RPMI7951 (cell line): ENCODE data around the gene TRIM16. TPM values are rescaled to one million over a fixed set of nuclear protein-coding genes. Genes with fewer than 3 reads are reported as not detected.
"Not testable (repeated sequence)": the region's sequence is repeated elsewhere in the genome, so short reads cannot be mapped to it uniquely, and the experiment has no call there.

ENCODE experiments used
- DNase-seq: peaks from one replicate; pipeline ENCODE4 v3.0.0-alpha.2; 2012; ENCODE audit warnings: low read depth
- total RNA-seq: library from RNA; depleted of rRNA; stranded (reverse); fragments of >200 nt; shearing (Covaris generic); gene quantifications from 2 replicates; pipeline ENCODE4 v1.2.3, GENCODE V29; 2014; rRNA removed

Gene TRIM16
- 66.2 and 74.4 TPM in 2 replicates for total RNA-seq

DNA sequence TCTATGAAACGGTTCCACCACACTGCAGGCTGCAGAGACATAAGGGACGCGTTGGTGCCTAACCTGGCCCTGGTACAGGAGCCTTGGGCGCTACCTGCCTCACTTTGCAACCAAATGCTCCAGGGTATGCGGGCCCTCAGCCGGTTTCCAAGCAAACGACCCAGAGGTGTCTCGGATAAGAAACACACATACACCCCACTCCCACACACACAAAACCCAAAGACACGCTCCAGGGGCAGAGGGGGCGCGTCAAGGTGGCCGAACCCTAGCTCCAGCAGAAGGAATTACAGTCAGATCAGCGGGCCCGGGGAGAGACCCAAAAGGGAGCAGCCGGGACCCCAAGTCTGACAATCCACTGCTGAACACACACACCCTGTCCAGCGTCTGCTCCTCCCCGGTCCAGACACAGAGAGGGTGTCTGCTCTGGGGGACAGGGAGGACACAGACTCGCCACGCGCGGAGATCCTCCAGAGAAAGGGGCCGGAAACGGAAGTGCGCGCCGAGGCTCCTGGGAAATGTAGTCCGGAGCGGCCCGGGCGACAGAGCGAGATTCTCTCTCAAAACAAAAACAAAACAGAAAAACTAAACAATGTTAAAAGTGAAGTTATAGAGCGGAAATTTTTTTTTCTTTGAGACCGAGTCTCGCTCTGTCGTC, at the start of gene TRIM16:
Gene TRIM16 (minus strand): TSS at position 488 of the 655 bp plus-strand sequence. CDS start 32,702 bp downstream, outside the sequence.
- DNase-seq = peak; percentile 60

DNA sequence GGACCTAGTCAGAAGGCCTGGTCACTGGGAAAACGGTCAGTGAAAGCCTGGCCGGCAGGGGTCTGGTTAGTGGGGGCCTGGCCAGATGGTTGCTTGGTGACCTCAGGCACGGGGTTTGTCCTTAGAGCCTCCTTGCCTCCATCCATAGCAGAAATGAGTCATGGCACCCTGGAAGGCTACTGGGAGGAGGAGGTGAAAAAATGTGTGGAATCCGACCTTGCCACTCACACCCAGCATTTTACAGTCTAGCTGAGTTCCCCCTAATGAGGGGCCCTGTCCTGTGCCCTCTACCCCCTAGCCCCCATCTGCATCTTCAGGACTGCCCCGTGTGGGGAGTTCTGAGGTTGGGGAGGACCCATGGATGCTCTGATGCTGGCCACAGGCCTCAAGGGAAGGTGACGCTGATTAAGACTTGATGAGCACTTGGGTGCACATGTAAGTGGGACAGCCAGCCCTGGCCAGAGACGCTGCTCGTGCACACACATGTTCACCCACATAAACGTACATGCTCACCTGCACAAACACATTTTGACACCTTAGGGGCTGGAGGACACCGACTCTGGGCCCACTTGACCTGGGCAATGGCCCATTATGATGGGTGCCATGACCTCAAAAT, 49.2 kb upstream of the TRIM16 start:
- DNase-seq = not testable (repeated sequence)

DNA sequence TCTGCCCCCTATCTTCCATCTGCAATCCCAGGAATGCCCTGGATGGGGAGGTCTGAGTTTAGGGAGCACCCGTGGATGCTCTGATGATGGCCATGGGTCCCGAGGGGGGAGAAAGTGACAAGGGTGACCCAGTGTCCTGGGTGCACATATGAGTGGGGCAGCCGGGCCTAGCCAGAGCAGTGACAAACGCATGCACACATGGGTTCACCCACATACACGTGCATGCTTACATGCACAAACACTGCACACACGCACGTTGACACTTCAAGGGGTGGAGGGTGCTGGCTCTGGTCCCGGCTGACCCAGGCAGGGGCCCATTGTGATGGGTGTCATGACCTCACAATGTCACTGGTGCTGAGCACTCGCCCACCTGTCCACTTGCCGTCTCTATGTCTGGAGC, 47.8 kb upstream of the TRIM16 start, which contains the start of gene TBC1D26:
Gene TBC1D26 (plus strand): TSS at position 384 of the 400 bp plus-strand sequence. CDS start 3,066 bp downstream, outside the sequence.
- DNase-seq = not testable (repeated sequence)

DNA sequence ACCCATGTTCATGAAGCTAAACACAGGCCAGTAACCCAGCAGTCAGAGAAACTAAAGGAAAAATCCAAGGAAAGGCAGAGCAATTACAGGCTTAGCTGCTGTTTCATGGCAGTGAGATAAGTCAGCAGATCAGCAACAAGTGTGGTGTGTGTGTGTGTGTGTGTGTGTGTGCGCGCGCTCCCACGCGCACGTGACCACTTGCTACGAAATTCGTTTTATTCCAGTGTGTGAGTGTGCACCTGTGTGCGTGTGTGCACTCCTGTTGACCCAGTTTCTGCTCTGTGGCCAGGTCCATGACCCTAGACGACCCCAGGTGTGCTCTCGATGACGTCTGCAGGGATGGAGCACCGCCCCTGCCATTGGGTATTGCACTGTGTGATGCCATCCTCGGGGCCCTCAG, 46.4 kb upstream of the TRIM16 start:
- not testable (repeated sequence) for DNase-seq

DNA sequence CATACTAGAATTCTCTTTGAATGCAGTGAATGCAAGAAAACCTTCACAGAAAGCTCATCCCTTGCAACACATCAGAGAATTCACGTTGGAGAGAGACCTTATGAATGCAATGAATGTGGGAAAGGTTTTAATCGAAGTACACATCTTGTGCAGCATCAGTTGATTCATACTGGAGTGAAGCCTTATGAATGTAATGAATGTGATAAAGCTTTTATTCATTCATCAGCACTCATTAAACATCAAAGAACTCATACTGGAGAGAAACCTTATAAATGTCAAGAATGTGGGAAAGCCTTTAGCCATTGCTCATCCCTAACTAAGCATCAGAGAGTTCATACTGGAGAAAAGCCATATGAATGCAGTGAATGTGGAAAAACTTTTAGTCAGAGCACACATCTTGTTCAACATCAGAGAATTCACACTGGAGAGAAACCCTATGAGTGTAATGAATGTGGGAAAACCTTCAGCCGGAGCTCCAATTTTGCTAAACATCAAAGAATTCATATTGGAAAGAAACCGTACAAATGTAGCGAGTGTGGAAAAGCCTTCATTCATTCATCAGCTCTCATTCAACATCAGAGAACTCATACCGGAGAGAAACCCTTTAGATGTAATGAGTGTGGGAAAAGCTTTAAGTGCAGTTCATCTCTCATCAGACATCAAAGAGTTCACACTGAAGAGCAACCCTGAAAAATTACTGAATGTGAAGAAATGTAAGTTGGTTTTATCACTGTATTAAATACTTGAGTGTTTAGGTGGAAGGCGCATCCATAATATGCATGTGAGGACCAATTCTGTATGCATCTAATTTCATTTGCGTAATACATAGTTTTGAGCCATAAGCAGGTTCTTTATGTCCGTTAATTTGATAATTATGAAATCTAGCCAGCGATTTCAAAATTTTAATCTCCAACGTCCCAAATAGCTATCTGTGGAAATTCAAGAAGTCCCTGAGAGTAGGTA, 32.8 kb upstream of the TRIM16 start:
- not testable (repeated sequence) for DNase-seq

DNA sequence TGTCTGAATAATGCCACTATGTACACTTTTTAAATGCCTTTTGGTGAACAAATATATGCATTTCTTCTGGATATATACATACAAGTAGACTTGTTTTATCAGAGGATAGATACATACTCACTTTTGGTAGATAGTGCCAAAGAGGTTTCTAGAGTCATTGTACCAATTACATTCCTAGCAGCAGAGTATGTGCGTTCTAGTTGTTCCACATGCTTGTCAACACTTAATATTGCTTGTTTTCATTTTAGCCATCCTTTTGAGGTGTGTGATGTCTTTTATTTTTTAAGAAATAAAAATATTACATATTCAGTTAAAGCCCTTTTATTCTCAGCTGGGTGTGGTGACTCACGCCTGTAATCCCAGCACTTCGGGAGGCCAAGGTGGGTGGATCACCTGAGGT, 24.8 kb upstream of the TRIM16 start:
- DNase-seq = not testable (repeated sequence)

DNA sequence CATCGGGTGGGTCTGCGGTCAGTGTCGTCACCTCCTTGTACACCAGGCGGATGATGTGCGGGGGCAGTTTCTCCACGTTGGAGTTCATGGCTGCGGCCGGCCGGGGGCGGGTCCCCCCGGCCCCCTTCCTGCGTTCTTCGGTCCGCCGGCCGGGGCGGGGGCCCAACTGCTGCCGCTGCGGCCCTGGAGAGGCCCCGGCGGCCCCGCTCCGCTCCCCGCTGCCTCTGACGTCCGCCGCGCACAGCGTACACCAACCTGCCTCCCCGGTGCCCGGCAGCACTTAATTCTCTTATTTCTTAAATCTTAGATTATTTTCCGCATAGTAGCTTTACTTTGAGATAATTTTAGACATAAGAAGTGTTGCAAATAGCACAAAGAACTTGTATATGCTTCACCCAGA, 20.7 kb upstream of the TRIM16 start:
- DNase-seq = not testable (repeated sequence)

DNA sequence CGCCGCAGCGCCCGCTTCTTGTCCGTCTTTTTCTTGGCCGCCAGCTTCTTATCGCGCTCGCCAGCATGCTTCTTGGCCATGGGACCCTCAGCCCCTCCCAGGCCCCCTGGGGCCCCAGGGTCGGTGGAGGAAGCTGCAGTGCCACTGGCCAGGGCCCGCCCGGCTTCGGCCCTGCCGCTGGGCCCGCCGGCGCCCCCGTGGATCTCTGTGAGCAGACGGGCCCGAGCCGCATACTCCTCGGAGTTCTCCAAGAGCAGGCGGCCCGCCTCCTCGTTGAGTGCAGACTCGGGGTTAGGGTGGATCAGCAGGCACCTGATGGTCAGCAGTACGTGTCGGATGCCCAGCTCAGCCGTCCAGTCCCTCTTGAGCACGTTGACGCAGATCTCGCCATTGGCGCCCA, 20.1 kb upstream of the TRIM16 start:
- DNase-seq = not testable (repeated sequence)

DNA sequence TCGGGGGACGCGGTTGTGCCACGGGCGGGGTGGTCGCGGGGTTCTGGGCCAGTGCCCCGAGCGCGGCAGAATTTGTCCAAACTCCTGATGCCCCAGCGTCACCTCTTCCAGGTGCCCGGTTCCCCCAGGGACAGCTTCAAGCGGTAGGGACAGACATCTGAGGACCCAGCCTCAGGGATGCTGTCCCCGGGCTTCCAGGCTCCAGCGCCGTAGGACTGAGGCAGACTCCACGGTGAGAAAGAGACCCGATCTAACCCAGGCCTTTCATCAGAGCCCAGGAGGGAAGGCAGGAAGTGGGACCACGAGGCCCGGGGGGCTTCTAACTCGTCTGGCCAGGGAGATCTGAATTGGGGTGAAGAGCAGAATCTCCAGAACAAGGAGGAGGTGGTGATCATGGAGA, 15.8 kb upstream of the TRIM16 start:
- not testable (repeated sequence) for DNase-seq

DNA sequence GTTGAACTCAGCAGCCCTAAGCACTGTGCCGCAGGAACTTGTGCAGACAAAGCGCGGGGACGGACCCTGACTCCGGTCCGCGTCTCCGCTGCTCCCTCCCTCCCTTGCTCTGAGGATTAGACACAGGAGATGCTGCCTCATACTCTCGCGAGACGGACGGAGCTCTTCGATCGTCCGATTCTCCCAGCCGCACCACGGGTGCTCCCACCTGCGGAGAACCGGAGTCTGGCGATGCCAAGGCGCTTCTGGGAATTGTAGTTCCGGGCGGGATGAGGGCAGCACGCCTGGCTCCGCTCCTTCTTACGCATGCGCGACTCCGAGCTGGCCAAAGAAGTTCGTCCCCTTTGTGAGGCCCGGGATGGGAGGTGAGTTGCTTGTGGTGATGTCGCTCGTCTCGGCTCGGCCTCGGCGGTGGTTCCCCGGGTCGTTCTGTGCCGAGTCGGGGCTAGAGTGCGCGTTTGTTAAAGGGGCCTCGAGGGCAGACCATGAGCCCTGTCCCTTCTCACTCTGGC, 15.4 kb upstream of the TRIM16 start, which contains the start of gene ZNF286A:
Gene ZNF286A (plus strand): TSS at position 340 of the 512 bp plus-strand sequence. CDS start 578 bp downstream, outside the sequence.
- DNase-seq = peak; percentile 99

DNA sequence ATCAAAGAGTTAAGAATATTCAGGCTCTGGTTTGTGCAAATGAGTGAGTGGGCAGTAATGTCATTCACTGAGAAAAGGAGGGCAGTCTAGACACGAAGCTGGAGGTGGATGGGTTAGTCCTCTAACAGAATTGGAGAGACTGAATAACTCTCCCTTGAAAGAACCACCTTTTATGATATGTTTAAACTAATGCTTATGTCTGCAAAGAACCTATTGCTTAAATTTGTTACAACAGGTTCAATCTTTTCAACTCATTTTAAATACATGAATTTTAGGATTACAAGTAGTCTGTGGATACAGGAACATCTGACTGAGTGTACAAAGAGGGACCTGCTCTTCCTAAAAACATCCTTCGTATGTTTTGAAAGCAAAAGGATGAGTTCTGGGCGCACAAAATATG, 14.9 kb upstream of the TRIM16 start:
- not testable (repeated sequence) for DNase-seq

DNA sequence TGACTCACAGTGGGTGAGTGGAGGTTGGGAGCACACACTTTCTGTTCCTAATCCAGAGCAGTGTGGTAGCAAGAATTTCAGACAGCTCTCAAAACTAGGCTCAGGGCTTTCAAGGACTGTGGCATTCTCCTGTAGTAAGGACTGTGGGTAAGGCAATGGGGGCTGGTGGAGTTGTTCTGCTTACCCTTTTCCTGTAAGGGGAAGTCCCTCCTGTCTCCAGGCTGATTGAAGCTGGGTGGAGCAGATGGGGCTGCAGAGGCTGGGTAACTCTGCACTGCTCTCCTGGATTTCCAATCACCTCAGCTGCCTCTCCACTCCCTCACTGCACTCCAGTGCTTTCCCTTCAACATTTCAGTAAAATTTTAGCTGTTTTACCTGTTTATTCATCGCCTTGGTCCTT, 3.4 kb upstream of the TRIM16 start:
- DNase-seq = not testable (repeated sequence)

DNA sequence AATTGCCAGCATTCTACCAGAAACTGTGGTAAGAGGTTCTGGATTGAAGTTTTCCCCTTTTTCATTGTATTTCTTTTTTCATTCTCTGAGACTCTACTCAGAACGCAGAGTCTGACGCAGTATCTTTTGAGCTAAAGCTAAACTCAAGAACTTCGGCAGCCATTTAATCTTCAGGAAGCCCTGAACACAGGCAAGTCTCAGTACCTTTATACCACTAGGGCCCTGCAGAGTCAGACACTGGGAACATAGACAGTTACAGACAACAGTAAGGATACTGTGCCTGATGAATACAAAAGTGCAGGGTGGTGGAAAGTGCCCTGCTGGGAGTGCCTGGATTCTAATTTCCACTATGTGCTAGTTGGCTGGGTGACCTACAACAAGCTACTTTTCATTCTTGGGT, 976 bp downstream of the TRIM16 start:
- DNase-seq = not testable (repeated sequence)

DNA sequence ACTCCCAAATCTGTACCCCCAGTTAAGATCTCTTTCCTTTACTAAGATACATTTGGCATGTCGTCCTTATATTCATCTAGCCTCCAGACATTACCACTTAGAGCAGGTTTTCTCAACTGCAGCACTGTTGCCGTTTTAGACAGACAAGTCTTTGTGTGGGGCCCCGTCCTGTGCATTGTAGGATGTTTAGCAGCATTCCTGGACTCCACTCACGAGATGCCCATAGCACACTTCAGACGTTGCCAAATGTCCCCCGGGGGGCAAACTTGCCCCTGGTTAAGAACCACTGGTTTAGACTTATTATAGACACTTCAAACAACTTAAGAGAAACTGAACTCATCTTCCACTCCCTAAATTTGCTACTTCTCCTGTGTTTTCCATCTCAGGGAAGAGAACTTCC, 8.1 kb downstream of the TRIM16 start:
- DNase-seq = not testable (repeated sequence)

DNA sequence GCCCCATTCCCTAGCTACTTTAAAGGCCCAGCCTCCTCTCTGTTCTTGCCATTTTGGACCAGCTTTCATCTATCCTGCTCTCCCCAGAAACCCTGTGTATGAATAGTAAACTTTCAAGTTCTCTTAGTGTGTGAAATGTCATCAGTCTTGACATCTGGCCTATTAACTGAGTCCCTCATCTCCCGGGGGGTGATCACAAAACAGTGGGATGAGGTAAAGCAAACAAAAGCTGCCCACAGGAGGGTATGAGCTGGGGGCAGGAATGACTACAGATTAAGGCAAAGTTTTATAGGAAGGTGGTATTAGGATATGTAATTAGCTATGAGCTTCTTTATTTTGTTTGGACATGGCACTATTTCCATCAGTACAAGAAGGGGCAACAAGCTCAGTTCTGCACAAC, 9.5 kb downstream of the TRIM16 start:
- not testable (repeated sequence) for DNase-seq

DNA sequence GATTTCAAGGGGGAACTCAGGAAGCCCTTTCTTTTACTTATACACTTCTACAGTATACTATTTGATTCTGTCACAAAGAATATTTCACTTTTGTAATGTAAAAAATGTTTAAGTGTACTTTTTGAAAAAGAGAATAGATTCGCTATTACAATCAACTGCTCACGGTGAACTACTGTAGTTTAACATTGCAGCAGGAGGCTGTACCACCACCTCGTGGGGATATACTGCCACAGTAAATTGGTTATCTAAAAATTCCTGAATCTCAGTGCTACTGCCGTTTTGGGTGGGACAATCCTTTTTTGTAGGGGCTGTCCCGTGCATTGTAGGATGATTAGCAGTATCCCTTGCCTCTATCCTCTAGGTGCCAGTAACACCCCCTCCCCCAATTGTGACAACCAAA, 14.6 kb downstream of the TRIM16 start:
- DNase-seq = not testable (repeated sequence)

DNA sequence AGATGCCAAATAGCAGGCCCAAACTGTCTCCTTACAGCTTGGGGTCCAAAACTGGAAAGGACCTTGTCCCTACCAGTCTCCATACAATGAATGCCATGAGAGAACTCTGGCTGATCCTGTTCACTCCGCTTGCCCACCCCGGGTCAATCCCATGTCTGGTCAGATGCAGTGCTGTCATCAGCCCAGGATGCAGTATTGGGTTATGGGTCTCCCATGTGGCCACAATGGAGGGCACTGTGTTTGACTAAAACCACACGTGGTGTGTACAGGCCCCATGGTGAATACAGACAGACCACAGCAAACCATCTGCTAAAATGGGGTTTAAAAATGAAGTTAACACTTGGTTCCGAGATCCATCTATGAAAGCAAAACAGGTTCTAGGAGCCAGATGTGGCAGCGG, 20.4 kb downstream of the TRIM16 start:
- DNase-seq = no peak

DNA sequence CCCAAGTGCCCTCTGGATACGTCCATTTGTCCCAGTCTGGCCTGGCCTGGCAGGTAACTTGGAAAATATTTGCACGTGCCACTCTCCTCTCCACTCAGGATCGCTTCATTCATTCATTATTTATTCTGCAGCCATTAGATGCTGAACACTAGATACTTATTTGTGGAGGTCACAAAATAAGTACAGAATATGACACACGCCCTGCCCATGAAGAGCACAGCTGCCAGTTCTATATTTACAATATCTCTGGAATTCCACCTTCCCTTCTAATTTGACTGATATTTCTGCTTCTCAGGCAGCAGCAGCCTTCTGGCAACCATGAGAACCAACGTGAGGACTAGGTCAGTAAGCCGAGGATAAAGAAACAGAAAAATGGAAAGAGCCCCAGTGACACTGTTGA, 20.9 kb downstream of the TRIM16 start:
- no peak for DNase-seq

DNA sequence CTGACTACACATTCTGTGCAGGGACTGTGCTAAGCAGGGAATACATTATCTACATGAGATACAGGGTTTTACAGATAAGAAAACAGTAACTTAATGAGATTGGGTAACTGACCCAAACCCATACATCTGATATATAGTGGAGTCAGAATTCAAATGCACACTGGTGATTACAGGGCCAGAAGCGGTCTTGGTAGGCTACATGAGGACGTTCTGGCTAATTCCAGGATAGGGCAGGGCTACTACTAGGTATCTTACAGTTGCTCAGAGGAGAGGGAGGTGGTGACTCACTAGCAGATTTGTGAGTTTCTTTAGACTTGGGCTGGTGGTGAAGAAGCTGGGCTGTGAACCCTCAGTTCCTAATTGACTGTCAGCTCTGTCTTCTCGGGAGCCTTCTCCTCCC, 21.4 kb downstream of the TRIM16 start:
- DNase-seq = no peak

DNA sequence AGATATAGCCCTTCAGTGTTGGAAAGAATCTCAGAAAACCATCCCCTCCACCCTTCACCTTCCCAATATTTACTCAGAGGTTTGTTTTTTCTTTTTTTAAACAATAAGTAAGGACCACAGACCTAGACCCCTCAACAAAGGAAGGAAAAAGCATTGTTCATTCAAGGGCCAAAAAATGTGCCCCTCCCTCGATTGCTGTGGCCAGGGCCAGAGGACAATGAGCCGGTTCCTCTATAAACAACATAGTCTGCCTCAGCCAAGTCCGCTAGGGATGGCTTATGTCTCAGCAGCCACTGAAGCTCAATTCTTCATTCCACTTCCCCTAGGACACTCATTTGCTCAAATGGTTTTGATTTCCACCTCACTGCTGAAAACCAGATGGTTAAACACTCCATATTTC, 24.0 kb downstream of the TRIM16 start:
- DNase-seq = no peak

DNA sequence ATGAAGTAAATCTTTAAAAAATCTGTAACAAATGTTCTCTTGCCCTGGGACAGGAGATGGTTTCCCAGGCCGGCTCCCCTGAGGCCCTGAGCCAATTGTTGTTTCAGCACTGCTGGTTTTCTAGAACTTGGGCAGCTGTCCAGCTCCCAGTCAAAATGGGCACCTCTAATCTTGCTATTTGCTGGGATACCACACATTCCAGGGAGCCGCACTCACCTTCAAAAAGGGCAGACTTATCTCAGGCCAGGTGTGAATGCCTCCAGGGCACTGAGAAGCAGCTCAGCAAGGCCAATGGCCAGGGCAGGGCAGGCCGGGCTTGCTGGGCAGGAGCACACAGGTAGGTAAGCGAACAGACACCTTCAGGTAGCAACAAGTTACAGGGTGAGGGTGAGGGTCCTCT, 24.4 kb downstream of the TRIM16 start:
- DNase-seq = no peak

DNA sequence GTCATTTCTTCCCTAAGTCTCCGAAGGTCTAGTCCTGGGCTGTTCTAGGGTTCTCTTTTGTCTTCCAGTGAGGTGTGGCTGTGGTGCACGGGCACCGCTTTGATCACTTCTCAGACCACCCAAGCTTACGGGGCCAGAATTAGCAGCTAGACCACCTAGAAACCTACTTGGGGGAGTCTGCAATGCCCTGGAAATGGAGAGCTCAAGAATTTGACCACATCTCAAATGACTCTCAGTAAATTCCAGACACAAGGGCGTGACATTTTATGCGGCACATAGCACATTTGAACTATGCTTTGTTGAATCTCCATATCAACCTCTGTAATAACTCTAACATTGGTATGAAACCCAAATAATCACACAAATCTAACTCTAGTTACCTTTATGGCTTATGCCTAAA, 24.9 kb downstream of the TRIM16 start:
- DNase-seq = no peak
